ENCODE results near the gene CBR4.
"Not testable (repeated sequence)": the region's sequence is repeated elsewhere in the genome, so short reads cannot be mapped to it uniquely, and the experiment has no call there.

CBR4 gene

GRCh38 chr4:169010125-169011023 lies at the start of gene CBR4:
Gene CBR4 (minus strand): TSS chr4:169010255. CDS start chr4:169010089, 166 bp downstream.
- DNase-seq (ENCODE audit: low read depth, low spot score) = peak; percentile 95

DNA sequence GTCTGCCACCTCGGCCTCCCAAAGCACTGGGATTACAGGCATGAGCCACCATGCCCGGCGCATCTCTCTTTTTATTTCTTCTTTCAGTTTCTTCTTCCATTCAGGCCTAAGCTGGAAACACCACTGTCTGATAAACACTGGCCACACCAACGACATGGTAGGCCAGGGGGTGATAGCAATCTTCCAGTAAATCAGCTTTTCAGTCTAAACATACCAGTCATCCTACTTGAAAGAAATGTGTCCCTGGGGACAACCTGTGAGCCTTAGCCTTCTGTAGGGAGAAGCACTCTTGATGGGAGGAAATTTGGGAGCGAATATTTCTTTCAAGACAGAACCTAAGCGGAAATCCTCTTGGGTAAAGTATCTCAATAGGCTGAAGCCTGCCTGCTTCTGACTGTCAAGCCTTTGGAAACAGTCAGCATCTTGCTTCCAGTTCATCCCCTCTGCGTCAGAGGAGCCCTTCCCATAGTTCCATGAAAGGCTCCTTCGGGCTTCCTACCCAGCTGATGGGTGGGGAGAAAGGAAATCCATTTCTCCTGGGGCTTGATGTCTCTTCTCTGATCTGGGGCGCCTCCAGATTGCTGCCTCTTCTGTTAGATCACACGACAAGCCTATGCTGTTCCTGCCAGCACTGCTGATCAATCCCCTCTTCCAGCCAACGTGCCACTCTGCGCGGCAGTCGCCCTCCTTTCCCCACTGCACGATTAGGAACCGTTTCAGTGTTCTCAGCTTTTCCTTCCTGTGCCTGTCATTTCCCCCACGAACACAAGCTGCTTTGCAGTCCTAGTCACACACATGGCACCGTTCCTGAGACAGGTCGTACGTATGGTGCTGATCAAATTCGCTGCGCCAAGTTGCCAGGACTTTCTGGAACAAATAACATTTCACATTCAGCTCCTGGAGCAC lies 49.5 kb upstream of the CBR4 start:
- no peak for DNase-seq (ENCODE audit: low read depth, low spot score)

DNA sequence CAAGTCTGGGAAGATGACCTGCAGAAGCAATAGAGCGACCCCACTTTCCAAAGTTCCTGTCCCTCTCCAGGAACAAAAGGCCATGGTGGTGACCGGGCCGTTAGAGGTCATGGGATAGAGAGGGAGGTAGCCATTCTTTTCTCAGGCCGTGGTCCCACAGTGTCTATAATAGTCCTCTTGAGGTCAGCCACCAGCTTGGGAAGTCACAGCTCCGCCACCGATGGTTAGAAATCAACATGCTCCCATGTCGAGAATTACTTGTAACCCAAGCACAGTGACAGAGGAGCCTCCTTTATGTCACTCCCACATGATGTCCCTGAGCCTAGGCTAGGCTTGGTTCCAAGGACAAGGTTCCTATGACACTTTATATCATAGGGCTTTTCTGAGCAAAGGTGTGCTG lies 48.3 kb upstream of the CBR4 start:
- no peak for DNase-seq (ENCODE audit: low read depth, low spot score)

DNA sequence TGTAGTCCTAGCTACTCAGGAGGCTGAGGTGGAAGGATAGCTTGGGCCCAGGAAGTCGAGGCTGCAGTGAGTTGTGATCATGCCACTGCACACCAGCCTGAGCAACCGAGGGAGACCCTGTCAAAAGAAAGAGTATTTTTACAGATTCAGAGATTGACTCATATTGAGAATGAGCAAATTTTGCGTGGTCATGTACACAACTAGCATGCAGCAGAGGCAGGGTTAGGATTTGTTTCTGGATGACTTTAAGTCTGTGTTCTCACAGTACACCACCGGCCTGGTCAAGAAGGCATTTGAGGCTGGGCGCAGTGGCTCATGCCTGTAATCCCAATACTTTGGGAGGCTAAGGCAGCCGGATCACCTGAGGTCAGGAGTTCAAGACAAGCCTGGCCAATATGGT lies 44.8 kb upstream of the CBR4 start:
- DNase-seq (ENCODE audit: low read depth, low spot score) = no peak

- DNase-seq (ENCODE audit: low read depth, low spot score) = no peak
These were observed 42.5 kb upstream of the CBR4 start for GRCh38 chr4:169052594-169052945.

GRCh38 chr4:169051761-169052593 lies 41.9 kb upstream of the CBR4 start:
- no peak for DNase-seq (ENCODE audit: low read depth, low spot score)

- DNase-seq (ENCODE audit: low read depth, low spot score) = no peak
These were observed 41.1 kb upstream of the CBR4 start for GRCh38 chr4:169050881-169051760.

- no peak for DNase-seq (ENCODE audit: low read depth, low spot score)
These were observed 40.2 kb upstream of the CBR4 start for GRCh38 chr4:169050284-169050683.

DNA sequence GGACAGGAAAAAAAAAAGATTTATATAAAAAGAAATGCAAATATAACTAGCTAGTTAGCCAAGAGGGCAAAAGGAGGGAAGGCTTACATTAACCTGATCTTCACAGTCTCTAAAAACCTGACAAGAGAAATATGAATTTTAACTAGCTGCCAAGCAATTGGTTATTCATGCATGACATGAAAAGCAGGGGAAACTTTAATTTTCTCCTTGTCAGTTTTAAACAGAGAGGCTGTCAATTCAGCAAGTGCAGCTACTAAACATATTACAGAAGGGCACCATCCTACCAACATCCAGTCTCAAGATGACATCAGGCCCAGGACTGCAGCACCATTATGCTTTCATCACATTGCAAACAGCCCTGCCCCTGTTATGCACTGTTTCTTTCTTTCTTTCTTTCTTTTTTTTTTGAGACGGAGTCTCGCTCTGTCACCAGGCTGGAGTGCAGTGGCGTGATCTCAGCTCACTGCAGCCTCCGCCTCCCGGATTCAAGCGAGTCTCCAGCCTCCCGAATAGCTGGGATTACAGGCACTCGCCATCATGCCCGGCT lies 38.9 kb upstream of the CBR4 start:
- DNase-seq (ENCODE audit: low read depth, low spot score) = no peak

DNA sequence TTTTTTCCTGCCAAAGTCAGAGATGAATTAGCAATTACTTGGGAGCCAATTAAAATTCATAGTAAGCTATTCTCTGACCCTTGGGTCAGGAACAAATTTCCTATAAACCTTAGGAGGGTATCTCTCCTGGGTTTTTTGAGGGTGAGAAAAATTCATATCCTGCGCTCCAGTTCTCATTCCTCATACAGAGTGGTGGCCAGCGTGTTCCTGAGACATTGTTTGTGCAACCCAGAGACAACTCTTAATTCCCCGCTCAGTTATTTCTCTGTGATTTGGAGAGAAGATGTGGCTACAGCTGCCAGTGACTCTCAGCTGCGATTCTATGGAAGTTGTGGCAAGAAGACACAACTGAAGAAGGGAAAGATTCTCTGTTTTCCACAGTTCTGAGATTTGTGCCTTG lies 37.9 kb upstream of the CBR4 start:
- DNase-seq (ENCODE audit: low read depth, low spot score) = no peak

DNA sequence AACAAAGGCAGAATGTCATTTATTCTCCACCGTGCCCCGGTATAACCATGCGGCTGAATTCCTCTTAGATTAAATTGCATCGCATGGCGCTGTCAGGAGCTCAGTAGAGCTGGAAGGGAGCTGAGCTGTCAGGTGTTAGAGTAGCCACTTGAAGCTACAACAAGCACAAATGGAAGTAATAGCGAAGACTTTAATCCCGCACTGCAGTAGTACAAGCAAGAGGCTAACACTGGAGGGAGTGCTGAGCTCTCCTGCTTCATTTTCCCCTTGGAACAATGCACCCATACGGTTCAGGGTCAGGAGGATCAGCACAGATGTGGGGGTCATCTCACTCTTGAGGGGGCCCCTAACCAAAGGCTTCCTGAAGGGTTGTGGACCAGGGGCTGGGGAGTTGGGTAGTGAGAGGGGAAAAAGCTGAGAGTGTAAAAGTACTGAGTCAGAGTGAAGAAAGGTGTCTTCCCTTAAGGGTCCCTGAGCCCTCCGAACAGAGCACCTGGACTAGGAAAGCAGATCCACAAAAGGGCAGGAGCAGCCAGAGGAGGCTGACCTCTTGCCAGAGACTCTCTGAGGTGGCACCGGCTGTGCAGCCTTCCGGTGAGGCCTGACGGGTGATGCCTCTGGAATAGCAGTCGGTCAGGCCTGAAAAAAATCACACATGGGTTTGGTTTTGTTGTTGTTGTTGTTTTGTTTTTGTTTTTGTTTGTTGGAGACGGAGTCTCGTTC lies 36.0 kb upstream of the CBR4 start:
- peak; percentile 33 for DNase-seq (ENCODE audit: low read depth, low spot score)

- no peak for DNase-seq (ENCODE audit: low read depth, low spot score)
These were observed 34.8 kb upstream of the CBR4 start for GRCh38 chr4:169044714-169045447.

- no peak for DNase-seq (ENCODE audit: low read depth, low spot score)
These were observed 32.6 kb upstream of the CBR4 start for GRCh38 chr4:169042608-169043007.

- no peak for DNase-seq (ENCODE audit: low read depth, low spot score)
These were observed 30.7 kb upstream of the CBR4 start for GRCh38 chr4:169040559-169041261.

DNA sequence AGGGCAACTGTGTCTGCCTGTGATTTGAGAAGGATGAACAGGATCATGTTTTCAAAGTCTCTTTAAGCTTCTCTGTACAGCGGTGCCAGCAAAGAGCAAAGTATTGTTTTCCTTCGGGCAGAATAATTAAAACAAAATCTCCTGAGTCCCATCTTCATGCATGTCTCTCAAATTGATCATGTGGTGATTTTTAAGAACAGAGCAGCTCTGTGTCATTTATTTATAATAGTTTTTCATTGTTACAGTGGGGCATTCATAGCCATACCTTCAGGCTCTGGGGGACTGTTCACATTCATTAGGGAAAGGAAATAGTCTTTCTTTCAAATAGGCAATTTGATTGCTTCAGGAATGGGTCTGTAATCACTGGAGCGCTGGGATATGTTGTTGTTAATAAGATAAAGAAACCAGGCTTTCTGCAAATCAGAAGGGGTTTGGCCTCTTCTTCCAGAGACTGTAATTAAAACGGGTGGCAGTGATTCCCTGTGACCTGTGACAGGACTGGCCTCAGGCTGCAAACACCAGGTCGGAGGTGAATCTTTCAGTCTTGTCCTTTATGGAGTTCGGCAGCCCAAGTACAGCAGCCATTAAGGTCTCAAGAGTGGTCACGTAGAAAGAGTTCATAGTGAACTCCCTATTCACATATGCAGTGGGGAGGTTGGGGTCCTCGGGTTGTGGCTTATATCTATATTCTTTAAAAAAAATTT lies 29.3 kb upstream of the CBR4 start:
- no peak for DNase-seq (ENCODE audit: low read depth, low spot score)

GRCh38 chr4:169037506-169037905 lies 27.5 kb upstream of the CBR4 start:
- no peak for DNase-seq (ENCODE audit: low read depth, low spot score)

DNA sequence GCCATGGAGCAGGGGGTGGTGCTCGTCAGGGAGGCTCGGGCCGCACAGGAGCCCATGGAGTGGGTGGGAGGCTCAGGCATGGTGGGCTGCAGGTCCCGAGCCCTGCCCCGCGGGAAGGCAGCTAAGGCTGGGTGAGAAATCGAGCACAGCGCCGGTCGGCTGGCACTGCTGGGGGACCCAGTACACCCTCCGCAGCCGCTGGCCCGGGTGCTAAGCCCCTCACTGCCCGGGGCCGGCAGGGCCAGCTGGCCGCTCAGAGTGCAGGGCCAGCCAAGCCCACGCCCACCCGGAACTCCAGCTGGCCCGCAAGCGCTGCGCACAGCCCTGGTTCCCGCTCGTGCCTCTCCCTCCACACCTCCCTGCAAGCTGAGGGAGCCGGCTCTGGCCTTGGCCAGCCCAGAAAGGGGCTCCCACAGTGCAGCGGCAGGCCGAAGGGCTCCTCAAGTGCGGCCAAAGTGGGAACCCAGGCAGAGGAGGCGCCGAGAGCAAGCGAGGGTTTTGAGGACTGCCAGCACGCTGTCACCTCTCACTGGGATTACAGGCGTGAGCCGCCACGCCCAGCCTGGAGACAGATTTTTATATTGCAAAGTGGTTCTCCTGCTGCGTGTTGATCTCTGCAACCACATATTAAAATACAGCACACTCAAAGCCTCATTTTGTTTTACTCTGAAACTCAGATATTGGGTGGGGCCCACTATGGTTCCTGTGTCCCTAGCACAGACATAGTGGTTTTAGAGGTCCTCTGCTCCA lies 26.0 kb upstream of the CBR4 start:
- not testable (repeated sequence) for DNase-seq (ENCODE audit: low read depth, low spot score)

Data from iPS DF 19.7 (cell line).